LNCAP (cell line): Measurements from ENCODE around the gene DPP6.
A peak's percentile ranks its signal among the peaks of the same experiment; 100 is the strongest.

Source experiments
- TF ChIP-seq, protein P1 (sequence below): fragments of 450-650 bp; IDR thresholded peaks from 2 replicates; pipeline ENCODE4 v1.5.1; 2017; ENCODE audit warnings: mild to moderate bottlenecking

DPP6 gene

DNA sequence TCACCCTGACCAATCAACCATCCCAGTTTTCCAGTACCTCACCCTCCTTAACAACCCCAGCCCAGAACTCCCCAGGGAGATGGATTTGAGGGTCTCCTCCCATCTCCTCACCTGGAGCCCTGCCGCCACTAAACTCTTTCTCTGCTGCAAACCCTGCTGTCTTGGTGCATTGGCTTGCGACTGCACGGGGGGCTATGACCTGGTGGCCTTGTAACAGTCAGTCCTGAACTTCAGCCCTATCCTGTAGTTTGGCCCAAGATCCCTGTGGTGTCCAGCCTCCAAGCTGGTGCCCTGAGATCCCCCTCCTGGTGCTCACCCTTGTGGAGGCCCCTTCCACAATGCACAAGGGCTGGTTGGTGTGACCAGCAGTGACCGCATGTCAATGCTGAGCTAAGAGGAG, 858.8 kb downstream of the DPP6 start:
- TF ChIP-seq, protein P1, sequence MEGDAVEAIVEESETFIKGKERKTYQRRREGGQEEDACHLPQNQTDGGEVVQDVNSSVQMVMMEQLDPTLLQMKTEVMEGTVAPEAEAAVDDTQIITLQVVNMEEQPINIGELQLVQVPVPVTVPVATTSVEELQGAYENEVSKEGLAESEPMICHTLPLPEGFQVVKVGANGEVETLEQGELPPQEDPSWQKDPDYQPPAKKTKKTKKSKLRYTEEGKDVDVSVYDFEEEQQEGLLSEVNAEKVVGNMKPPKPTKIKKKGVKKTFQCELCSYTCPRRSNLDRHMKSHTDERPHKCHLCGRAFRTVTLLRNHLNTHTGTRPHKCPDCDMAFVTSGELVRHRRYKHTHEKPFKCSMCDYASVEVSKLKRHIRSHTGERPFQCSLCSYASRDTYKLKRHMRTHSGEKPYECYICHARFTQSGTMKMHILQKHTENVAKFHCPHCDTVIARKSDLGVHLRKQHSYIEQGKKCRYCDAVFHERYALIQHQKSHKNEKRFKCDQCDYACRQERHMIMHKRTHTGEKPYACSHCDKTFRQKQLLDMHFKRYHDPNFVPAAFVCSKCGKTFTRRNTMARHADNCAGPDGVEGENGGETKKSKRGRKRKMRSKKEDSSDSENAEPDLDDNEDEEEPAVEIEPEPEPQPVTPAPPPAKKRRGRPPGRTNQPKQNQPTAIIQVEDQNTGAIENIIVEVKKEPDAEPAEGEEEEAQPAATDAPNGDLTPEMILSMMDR, result no peak

DNA sequence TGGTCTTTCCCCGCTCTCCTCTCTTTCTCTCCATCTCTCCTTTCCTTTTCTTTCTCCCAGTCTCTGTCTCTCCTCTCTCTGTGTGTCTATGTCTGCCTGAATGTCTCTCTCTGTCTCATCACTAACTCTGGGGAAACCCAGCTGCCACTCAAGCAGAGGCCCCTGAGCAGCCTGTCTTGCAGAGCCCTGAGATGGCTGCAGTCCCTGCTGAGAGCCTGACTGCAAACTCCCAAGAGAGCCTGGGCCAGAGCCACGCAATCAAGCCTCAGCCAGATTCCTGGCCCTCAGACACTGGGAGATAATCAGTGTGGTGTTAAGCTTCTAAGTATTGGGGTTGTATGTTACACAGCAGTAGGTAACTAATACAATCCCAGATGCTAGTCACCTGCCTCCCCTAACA, 859.2 kb downstream of the DPP6 start:
- TF ChIP-seq, protein P1, result no peak

GRCh38 chr7:154911862-154912455, 859.8 kb downstream of the DPP6 start:
- TF ChIP-seq, protein P1, result no peak

GRCh38 chr7:154912871-154913637, 860.9 kb downstream of the DPP6 start:
- TF ChIP-seq, protein P1, result no peak

DNA sequence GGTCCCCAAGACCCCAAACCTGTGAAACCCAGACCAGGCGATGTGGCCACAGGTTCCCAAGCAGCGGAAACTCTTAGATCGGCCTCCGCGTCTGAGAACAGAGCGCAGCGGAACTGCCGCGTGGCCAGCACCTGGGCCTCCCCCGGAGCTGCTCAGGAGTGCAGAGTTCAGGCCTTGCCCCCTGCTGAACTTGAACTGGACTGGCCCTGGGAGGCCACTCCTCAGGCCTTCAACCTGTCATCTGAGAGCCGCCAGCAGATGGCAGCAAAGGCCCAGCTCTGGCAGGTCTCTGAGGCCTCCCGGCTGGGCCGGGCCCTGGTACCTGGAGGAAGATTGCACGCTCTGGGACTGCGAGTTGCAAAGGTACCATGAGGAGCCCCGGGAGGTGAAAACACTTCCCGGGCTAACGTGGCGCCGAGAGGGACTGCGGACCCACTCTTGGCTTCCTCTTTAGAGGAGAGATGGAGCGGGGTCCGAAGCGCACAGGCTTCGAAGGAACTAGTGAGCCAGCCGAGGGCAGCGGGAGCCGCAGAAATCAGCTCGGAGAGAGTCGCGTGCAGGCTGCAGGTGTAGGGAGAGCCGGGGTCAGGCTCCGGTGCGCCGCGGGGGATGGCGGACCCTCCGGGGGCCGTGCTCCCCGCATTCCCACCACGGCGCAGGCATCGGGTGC, 861.6 kb downstream of the DPP6 start:
- TF ChIP-seq, protein P1, result peak; percentile 89

DNA sequence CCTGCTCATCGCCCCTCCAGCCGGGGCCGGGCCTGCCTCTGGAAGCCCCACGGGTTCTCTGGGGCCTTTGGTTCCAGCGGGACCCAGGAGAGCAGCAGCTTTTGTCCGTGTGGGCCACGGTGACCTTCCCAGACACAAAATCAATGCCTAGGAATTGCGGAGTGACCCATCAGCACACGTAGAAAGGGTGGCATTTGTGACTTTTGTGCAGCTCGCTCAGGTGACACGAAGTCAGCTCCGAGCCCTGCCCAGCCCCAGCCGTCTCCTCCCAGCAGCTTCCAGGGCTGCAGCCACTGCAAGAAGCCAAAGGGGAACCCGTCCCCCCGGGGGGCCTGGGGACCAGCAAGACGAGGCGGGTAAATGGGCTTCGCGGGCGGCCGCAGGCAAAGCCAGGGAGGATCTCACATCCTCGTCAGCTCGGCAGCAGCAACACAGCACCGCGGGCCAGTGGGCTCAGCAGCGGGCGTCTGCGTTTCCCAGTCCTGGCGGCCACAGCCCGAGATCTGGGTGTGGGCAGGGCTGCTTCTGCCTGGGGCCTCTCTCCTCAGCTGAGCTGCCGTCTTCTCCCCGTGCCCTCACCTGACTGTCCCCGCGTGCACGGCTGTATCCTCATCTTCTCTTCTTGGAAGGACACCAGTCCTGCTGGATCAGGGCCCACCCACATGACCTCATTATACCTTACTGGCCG, 862.3 kb downstream of the DPP6 start:
- TF ChIP-seq, protein P1, result no peak

GRCh38 chr7:154914996-154915380, 862.8 kb downstream of the DPP6 start:
- TF ChIP-seq, protein P1, result no peak
